Measurements from ENCODE around the gene FECH. TPM values are rescaled to one million over a fixed set of nuclear protein-coding genes. Genes with fewer than 3 reads are reported as not detected.

Gene FECH
- total and polyA plus RNA-seq, 9 of the 15 experiments (the other 6 are each of a cell fraction or from before 2014, with no cell fraction given), result 19.8 to 170 (median 56.8) TPM

DNA sequence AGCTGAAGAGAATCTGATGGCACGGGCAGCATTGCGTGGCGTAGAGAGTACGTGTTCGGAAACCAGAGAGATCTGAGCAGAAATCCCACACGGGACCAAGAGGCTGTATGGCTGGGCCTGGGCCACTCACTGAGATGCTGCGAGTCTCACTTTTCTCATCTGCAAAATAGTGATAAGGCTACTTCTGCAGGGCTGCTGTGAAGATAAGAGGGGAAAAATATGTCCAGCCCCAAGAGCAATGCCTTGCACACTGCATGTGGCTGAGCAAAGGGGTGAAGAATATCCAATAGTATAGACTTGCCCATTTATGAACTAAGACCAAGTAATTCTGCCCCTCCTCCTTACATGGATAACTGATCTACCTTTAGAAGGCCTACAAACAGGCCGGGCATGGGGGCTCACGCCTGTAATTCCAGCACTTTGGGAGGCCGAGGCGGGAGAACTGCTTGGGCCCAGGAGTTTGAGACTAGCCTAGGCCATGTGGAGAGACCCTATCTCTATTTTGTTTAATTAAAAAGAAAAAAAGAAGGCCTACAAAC lies 3.1 kb downstream of the FECH start (continued):
- TF ChIP-seq, protein P1, sequence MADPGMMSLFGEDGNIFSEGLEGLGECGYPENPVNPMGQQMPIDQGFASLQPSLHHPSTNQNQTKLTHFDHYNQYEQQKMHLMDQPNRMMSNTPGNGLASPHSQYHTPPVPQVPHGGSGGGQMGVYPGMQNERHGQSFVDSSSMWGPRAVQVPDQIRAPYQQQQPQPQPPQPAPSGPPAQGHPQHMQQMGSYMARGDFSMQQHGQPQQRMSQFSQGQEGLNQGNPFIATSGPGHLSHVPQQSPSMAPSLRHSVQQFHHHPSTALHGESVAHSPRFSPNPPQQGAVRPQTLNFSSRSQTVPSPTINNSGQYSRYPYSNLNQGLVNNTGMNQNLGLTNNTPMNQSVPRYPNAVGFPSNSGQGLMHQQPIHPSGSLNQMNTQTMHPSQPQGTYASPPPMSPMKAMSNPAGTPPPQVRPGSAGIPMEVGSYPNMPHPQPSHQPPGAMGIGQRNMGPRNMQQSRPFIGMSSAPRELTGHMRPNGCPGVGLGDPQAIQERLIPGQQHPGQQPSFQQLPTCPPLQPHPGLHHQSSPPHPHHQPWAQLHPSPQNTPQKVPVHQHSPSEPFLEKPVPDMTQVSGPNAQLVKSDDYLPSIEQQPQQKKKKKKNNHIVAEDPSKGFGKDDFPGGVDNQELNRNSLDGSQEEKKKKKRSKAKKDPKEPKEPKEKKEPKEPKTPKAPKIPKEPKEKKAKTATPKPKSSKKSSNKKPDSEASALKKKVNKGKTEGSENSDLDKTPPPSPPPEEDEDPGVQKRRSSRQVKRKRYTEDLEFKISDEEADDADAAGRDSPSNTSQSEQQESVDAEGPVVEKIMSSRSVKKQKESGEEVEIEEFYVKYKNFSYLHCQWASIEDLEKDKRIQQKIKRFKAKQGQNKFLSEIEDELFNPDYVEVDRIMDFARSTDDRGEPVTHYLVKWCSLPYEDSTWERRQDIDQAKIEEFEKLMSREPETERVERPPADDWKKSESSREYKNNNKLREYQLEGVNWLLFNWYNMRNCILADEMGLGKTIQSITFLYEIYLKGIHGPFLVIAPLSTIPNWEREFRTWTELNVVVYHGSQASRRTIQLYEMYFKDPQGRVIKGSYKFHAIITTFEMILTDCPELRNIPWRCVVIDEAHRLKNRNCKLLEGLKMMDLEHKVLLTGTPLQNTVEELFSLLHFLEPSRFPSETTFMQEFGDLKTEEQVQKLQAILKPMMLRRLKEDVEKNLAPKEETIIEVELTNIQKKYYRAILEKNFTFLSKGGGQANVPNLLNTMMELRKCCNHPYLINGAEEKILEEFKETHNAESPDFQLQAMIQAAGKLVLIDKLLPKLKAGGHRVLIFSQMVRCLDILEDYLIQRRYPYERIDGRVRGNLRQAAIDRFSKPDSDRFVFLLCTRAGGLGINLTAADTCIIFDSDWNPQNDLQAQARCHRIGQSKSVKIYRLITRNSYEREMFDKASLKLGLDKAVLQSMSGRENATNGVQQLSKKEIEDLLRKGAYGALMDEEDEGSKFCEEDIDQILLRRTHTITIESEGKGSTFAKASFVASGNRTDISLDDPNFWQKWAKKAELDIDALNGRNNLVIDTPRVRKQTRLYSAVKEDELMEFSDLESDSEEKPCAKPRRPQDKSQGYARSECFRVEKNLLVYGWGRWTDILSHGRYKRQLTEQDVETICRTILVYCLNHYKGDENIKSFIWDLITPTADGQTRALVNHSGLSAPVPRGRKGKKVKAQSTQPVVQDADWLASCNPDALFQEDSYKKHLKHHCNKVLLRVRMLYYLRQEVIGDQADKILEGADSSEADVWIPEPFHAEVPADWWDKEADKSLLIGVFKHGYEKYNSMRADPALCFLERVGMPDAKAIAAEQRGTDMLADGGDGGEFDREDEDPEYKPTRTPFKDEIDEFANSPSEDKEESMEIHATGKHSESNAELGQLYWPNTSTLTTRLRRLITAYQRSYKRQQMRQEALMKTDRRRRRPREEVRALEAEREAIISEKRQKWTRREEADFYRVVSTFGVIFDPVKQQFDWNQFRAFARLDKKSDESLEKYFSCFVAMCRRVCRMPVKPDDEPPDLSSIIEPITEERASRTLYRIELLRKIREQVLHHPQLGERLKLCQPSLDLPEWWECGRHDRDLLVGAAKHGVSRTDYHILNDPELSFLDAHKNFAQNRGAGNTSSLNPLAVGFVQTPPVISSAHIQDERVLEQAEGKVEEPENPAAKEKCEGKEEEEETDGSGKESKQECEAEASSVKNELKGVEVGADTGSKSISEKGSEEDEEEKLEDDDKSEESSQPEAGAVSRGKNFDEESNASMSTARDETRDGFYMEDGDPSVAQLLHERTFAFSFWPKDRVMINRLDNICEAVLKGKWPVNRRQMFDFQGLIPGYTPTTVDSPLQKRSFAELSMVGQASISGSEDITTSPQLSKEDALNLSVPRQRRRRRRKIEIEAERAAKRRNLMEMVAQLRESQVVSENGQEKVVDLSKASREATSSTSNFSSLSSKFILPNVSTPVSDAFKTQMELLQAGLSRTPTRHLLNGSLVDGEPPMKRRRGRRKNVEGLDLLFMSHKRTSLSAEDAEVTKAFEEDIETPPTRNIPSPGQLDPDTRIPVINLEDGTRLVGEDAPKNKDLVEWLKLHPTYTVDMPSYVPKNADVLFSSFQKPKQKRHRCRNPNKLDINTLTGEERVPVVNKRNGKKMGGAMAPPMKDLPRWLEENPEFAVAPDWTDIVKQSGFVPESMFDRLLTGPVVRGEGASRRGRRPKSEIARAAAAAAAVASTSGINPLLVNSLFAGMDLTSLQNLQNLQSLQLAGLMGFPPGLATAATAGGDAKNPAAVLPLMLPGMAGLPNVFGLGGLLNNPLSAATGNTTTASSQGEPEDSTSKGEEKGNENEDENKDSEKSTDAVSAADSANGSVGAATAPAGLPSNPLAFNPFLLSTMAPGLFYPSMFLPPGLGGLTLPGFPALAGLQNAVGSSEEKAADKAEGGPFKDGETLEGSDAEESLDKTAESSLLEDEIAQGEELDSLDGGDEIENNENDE (IDR thresholded peaks at IDR 0.05; ENCODE audit: low read depth, low read length), result no peak
- TF ChIP-seq SAFB (IDR thresholded peaks at IDR 0.05; ENCODE audit: borderline replicate concordance, low read depth, low read length) (no peak), FOXJ2 (tag; IDR thresholded peaks at IDR 0.05) (no peak), ZNF23 (CRISPR knock-in tag; IDR thresholded peaks at IDR 0.05) (no peak), NCOA2 (IDR thresholded peaks at IDR 0.05; ENCODE audit: partially characterized antibody in 2 of 2) (no peak)
- TF ChIP-seq, protein P2, sequence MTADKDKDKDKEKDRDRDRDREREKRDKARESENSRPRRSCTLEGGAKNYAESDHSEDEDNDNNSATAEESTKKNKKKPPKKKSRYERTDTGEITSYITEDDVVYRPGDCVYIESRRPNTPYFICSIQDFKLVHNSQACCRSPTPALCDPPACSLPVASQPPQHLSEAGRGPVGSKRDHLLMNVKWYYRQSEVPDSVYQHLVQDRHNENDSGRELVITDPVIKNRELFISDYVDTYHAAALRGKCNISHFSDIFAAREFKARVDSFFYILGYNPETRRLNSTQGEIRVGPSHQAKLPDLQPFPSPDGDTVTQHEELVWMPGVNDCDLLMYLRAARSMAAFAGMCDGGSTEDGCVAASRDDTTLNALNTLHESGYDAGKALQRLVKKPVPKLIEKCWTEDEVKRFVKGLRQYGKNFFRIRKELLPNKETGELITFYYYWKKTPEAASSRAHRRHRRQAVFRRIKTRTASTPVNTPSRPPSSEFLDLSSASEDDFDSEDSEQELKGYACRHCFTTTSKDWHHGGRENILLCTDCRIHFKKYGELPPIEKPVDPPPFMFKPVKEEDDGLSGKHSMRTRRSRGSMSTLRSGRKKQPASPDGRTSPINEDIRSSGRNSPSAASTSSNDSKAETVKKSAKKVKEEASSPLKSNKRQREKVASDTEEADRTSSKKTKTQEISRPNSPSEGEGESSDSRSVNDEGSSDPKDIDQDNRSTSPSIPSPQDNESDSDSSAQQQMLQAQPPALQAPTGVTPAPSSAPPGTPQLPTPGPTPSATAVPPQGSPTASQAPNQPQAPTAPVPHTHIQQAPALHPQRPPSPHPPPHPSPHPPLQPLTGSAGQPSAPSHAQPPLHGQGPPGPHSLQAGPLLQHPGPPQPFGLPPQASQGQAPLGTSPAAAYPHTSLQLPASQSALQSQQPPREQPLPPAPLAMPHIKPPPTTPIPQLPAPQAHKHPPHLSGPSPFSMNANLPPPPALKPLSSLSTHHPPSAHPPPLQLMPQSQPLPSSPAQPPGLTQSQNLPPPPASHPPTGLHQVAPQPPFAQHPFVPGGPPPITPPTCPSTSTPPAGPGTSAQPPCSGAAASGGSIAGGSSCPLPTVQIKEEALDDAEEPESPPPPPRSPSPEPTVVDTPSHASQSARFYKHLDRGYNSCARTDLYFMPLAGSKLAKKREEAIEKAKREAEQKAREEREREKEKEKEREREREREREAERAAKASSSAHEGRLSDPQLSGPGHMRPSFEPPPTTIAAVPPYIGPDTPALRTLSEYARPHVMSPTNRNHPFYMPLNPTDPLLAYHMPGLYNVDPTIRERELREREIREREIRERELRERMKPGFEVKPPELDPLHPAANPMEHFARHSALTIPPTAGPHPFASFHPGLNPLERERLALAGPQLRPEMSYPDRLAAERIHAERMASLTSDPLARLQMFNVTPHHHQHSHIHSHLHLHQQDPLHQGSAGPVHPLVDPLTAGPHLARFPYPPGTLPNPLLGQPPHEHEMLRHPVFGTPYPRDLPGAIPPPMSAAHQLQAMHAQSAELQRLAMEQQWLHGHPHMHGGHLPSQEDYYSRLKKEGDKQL (CRISPR knock-in tag; IDR thresholded peaks at IDR 0.05; ENCODE audit: borderline replicate concordance), result no peak
- TF ChIP-seq, protein P3, sequence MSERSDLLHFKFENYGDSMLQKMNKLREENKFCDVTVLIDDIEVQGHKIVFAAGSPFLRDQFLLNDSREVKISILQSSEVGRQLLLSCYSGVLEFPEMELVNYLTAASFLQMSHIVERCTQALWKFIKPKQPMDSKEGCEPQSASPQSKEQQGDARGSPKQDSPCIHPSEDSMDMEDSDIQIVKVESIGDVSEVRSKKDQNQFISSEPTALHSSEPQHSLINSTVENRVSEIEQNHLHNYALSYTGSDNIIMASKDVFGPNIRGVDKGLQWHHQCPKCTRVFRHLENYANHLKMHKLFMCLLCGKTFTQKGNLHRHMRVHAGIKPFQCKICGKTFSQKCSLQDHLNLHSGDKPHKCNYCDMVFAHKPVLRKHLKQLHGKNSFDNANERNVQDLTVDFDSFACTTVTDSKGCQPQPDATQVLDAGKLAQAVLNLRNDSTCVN (CRISPR knock-in tag; IDR thresholded peaks at IDR 0.05), result no peak
